Stimulated activated CD4-positive, alpha-beta T cell treated with anti-CD3 and anti-CD28 coated beads, Interleukin-4, amount 100 ng/mL, for 24 hours (primary cell): ENCODE data around the gene C3orf20.
"Not testable (repeated sequence)": the region's sequence is repeated elsewhere in the genome, so short reads cannot be mapped to it uniquely, and the experiment has no call there.

Source experiments
- DNase-seq: peaks from one replicate; pipeline ENCODE4 v3.0.0-alpha.2; 2020

C3orf20 gene

GRCh38 chr3:14703128-14703750 lies 28.3 kb downstream of the C3orf20 start:
- DNase-seq = no peak

DNA sequence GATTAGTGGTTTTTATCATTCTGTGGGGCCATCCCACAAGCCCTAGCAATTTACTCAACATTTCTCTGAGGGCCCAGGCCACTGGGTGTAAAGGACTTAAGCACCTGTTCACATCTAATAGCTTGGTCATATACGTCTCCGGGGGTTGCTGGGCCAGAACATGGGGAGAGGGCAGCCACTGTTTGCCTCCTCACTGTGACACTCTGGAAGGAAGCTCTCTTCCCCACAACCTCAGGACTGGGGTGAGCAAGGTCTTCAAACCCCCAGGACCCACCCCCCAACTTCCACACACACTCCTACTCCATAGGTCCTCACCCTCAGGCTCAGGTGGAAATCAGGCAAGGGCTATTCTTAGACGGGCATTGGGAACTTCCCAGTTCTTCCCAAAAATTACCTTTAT lies 28.9 kb downstream of the C3orf20 start:
- DNase-seq = no peak

- no peak for DNase-seq
Measured at GRCh38 chr3:14706096-14706495, 31.2 kb downstream of the C3orf20 start.

- DNase-seq = no peak
Measured at GRCh38 chr3:14716591-14716990, 41.6 kb downstream of the C3orf20 start.

- no peak for DNase-seq
Measured at GRCh38 chr3:14717307-14717706, 42.4 kb downstream of the C3orf20 start.

DNA sequence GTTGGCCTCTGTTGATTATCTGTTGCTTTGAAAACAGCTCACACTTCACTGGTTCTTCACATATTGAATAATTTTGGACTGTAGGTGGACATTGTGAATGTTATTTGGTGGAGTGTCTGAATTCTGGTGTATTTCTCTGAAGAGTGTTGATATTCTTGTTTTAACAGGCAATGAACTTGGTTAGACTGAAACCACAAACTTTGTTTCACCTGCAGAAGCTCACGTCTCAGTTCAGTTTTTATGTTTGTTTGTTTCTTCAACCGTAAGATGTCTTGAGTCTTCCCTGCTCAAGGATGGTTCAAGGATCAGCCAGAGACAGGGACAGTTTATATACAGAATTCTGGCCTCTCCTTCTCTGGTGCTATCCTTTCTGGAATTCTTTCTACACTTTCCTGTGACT lies 43.6 kb downstream of the C3orf20 start:
- DNase-seq = no peak

DNA sequence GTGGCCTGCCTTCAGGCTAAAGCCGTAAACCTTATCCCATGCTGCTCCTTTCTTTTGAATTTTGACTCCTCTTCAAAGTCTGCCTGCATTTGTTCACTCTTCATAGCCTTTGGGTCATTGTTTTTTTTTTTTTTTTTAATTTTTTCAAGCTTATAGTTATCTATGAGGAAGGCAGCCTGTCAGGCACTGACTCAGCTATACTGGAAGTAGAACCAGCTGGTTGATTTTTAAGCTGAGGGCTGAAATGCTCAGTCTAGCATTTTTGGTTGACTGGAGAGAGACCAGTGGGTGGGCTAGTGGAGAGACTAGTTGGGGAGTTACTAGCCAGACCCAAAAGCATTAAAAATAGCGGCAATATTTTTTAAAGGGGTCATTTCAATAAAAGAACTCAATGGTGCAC lies 44.1 kb downstream of the C3orf20 start:
- no peak for DNase-seq

DNA sequence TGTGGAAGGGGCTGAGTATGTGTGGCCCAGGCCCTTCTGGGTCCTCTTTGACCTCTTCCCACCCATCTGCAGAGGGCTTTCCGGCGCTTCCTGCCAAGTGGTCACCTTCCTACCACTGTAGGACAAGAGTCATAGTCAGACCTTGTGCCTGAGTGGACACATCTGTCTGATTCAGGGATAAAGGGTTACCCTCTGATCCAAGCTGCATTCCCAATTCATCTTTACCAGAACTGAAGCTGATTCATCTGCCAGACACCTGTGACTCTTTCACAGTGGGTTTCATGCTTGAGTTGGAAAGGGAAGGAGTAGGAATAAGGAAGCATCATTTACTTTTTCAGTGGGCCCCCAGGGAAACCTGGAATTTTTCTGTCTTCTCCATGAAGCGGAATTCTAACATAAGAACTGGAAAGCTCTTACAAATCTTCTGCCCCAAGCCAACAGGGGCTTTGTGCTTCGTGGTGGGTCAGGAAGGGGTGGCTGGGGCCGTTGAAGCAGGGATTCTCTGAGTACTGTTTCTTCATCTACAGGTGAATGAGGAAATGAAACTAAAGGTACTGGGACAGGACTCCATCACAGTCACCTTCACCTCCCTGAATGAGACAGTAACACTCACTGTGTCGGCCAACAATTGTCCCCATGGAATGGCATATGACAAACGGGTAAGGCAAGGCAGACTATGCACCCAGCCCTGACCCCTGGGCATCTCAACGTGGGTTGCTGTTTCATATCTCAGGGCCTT lies 46.4 kb downstream of the C3orf20 start:
- DNase-seq = no peak

- DNase-seq = no peak
Measured at GRCh38 chr3:14725013-14725412, 50.1 kb downstream of the C3orf20 start.

DNA sequence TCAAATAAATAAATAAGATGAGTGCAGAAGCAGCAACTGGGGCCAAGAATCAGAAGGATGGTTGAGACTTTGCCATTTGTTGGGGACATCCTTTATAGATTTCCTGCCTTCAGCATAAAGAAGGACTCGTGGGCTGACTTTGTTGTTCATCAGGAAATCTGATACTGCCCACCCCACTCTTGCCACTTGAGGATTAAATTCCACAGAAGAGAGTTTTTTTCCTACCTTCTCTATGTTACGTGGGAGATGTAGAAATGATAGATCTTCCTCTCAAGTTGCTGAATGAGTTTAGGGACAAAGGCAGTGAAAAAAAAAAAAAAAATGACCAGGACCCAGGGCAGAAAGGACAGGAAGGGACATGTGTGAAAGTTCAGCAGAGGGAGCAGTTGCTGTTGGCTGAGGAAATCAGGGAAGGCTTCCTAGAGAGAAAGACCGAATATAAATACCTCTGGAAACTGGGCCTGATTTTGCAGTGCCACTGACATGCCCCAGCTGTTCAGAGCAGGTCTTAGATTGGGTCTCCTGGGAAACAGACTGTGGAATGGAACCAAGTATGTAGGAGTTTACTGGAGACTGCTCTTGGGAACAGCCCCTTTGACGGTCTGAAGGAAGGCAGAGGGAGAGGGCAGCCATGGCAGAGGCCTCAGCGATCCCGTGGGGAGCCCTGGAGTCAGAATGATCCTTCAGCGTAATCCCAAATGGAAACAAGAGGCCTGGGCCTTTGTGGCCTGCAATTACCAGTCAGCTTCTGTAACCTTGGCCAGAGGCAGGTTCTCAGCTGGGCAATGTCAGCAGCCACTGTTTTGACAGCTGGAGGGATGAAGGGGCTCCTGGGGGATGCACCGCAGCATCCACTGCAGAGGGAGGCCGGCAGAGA lies 50.9 kb downstream of the C3orf20 start:
- no peak for DNase-seq

GRCh38 chr3:14726441-14726780 lies 51.5 kb downstream of the C3orf20 start:
- no peak for DNase-seq

DNA sequence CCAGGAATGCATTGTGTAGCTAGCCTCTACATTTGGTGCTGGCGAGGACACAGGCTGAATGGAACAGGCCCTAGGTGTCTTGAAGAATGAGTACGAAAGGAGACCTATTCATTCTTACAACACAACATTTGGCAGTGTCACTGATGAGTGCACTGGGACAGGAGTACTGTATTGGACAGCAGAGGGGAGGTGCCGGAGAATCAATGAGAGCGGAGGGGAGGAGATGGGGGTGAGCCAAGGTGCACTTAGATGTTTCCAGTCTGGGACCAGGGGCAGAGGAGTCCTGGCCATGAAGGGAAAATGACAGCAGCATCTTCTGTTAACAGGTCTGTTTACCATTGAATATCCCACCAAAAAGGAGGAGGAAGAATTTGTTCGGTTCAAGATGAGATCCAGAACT lies 53.2 kb downstream of the C3orf20 start:
- DNase-seq = no peak

DNA sequence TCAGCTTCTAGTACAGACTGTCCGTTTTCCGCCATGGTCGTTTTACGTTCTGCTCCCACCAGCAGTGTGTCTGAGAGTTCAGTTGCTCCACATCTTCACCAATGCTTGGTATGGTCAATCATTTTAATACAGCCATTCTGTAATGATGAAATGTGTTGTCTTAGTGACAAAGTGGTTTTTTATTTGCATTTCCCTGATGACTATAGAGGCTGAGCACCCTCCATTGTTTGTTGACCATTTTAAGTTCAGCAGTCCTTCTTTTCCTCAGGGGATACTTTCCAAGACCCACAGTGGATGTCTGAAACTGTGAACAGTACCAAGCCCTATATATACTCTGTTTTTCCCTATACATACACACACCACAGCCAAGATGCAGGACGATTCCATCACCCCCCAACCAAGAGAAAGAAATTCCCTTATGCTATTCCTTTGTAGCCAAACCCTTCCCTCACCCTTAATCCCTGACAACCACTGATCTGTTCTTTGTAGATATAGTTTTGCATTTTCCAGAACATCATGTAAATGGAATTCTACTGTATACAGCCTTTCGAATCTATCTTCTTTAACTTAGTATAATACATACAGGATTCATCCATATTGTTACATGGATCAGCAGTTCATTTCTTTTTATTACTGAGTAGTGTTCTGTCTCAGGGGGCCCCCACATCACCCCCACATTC lies 55.9 kb downstream of the C3orf20 start:
- no peak for DNase-seq

DNA sequence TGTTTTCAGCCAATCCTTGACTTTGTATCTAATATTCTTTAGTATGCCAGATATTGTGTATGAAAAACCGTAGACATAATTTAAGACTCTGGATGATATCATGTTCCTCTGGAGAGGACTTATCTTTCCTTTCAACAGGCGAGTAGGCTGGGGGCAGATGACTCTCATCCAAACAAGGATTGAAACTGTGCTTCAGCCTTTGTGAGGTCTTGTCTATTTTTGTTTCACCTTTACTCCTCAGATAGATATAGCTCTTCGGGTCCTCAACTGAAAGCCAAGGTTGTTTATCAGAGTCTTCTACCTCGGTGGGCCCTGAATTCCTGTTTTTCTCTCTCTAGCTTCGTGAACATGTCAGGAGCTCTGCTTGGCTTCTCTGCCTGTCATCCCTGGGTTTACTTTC lies 66.0 kb downstream of the C3orf20 start:
- no peak for DNase-seq

DNA sequence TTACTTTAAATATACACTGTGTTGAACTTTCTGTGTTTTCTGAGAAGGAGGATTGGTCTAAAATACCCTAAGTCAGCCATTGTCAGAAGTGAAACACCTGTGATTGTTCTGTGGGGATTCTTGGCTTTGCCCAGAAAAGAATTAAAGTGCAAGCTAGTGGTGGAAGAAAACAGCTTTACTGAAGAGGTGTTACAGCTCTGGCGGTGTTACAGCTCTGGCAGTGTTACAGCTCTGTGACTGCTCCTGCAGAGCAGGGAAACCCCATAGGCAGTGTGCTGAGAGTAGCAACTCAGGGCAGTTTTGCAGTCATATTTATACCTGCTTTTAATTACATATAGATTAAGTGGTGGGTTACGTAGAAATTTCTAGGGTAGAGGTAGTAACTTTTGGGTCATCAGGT lies 66.6 kb downstream of the C3orf20 start:
- DNase-seq = no peak

DNA sequence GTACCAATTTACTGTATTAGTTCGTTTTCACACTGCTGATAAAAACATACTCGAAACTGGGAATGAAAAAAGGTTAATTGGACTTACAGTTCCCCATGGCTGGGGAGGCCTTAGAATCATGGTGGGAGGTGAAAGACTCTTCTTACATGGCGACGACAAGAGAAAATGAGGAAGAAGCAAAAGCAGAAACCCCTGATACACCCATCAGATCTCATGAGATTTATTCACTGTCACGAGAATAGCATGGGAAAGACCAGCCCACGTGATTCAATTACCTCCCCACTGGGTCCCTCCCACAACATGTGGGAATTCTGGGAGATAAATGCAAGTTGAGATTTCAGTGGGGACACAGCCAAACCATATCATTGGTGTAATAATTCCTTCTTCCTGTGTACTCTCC lies 69.6 kb downstream of the C3orf20 start:
- no peak for DNase-seq

DNA sequence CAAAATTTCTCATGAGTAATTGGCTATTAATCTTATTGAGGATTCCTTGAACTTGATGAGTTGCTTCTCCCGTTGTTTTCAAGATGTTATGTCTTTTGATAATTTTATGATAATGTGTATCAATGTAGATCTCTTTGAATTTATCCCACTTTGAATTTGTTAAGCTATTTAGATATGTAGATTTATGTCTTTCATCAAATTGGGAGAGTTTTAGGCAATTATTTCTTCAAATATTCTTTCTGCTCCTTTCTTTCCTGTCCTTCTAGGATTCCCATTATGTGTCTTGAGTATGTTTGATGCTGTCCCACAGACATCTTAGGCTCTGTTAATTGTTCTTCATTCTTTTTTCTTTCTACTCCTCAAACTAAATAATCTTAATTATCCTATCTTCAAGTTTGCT lies 75.7 kb downstream of the C3orf20 start:
- no peak for DNase-seq

- not testable (repeated sequence) for DNase-seq
Measured at GRCh38 chr3:14752979-14753378, 78.0 kb downstream of the C3orf20 start.

DNA sequence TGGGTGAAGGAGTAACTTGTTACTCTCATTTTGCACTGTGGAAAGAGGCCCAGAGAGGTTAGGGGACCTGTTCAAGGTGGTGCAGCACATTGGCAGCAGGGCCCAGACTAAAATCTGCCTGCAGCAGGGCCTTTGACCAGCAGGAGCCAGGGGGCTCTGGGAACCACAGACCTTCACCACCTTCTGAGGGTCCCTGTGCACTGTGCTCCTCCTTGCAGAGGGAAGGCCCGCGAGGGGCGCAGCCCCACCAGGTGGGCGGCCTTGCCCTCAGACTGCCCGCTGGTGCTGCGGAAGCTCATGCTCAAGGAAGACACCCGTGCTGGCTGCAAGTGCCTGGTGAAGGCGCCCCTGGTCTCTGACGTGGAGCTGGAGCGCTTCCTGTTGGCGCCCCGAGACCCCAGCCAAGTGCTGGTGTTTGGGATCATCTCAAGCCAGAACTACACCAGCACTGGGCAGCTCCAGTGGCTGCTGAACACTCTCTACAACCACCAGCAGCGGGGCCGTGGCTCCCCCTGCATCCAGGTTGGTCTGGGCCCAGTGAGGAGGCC lies 82.3 kb downstream of the C3orf20 start:
- DNase-seq = no peak

DNA sequence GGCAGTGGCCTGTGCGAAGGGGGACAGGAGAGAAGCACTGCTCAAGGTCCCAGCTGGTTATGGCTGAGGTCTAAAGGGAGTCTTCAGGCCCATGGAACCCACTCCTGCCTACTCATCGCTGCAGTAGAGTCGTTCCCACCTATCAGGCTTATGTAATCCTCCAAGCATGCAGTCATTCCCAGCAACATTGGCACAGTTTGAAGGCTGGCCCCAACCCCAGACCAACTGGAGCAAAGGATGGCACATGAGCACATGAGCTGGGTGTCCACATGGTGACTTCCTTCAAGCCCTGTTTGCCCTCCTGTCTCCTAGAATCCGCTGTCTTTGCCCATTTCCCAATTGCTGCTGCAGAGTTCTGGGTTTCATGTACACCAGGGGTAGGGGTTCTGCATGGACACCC lies 83.4 kb downstream of the C3orf20 start:
- DNase-seq = no peak

- DNase-seq = no peak
Measured at GRCh38 chr3:14758959-14759358, 84.0 kb downstream of the C3orf20 start.

DNA sequence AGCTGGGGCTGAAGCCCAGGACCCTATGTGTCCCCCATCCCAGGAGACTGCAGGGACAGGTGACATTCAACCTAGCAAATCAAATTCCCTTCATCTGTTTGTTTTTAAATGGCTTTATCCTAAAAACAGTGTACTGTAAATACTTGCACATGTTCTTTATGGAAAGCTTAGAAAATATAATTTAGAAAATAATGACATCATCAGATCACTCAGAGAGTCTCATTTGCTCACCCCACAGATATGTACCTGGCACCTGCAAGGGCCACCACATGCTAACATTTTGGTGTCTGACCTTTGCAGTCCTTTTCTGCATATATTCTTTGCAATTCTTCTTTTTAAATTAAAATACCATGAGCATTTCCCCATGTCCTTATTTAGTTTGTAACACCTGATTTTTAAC lies 85.2 kb downstream of the C3orf20 start:
- no peak for DNase-seq

DNA sequence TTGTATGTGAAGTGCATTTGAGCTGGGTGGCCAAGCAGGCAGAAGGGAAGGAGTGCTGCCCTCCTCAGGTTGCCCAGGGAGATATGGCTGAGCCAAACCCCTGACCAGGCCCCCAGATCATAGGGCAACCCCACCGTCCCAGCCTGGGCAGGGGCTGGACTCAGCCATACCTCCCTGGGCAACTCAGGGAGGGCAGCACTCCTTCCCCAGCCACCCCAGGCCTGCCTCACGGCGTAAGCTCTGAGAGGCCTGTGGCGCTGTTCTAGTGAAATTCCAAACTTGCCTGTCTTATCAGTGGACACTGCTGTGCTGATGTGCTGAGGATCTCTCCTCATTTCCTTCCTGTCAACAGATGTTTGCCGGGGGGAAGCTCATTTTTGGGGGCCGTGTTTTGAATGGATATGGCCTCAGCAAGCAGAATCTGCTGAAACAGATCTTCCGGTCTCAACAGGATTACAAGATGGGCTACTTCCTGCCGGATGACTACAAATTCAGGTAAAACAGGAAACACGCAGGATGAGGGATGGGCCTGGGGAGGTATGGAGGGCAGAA lies 86.3 kb downstream of the C3orf20 start:
- no peak for DNase-seq
